ENCODE results near the gene SLC2A5. TPM values are rescaled to one million over a fixed set of nuclear protein-coding genes. Genes with fewer than 3 reads are reported as not detected.

SLC2A5 gene, protein sequence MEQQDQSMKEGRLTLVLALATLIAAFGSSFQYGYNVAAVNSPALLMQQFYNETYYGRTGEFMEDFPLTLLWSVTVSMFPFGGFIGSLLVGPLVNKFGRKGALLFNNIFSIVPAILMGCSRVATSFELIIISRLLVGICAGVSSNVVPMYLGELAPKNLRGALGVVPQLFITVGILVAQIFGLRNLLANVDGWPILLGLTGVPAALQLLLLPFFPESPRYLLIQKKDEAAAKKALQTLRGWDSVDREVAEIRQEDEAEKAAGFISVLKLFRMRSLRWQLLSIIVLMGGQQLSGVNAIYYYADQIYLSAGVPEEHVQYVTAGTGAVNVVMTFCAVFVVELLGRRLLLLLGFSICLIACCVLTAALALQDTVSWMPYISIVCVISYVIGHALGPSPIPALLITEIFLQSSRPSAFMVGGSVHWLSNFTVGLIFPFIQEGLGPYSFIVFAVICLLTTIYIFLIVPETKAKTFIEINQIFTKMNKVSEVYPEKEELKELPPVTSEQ
- total RNA-seq: not detected

DNA sequence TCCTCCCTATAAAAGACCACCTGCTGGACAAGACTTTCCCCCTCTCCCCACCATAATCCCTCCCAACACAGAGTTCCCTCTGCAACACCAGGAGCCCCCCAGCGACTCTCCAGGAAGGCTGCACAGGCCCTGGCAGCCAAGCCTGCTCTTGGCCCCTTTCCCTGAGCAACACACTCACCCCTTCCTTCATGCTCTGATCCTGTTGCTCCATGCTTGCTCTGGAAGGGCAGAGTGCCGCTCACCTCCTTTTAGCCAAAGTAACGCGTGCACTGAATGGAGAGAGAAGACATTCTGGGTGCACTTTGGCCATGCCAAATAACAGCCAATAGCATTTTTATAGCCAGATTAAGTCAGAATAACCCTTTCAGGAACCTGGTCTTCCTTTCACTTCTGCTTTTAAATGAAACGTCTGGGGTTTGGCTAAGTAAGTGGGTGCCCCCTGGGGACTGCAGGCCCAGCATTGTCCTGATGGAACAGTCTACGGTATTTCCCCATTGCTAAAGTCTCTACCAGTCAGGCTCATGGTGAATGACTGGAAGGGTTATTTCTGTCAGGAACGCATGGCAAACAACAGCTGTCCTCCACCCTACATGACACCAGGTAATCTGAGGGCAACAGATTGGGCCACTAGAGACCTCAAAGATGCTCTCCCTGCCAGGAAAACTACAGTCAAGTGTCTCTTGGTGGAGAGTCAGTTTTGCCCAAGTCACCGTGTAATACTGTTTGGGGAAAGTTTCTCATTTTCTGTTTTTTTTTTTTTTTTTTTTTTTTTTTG, at the start of gene SLC2A5:
SLC2A5 (minus strand) TSS at position 310 of the 775 bp plus-strand sequence; CDS start at position 211, 99 bp downstream.
- H3K4me3 Mint-ChIP-seq: no peak within 1 kb of the TSS
- ATAC-seq (ENCODE audit: low read depth): no peak
- POLR2A ChIA-PET: no interaction called here
- no peak for DNase-seq
- no peak within 1 kb of the TSS for H3K27ac Mint-ChIP-seq
- H3K9me3 Mint-ChIP-seq: no peaks in the 10 kb centered on the region
- peaks cover 8% of the 10 kb centered on the region for H3K4me1 Mint-ChIP-seq
- no peaks in the 10 kb centered on the region for H3K36me3 Mint-ChIP-seq
- peaks cover 25% of the 10 kb centered on the region for H3K27me3 Mint-ChIP-seq

GRCh38 chr1:9118186-9118585, 48.8 kb upstream of the SLC2A5 start:
- Mint-ChIP-seq H3K27ac (no peak overlapping the region), H3K27me3 (peaks cover 9% of the 10 kb centered on the region), H3K4me3 (no peak overlapping the region), H3K4me1 (peaks cover 12% of the 10 kb centered on the region), H3K9me3 (no peaks in the 10 kb centered on the region), H3K36me3 (no peaks in the 10 kb centered on the region)
- POLR2A ChIA-PET: no interaction called here
- DNase-seq (no peak), ATAC-seq (ENCODE audit: low read depth) (no peak)

GRCh38 chr1:9115351-9116205, 46.1 kb upstream of the SLC2A5 start:
- POLR2A ChIA-PET: interaction anchor here (0.6 kb wide), 1 partner anchor 460 kb away, joined by 3 read pairs; no protein-coding TSS in a partner anchor
- ATAC-seq (ENCODE audit: low read depth) (no peak), DNase-seq (no peak)
- Mint-ChIP-seq H3K4me3 (no peak overlapping the region), H3K4me1 (peaks cover 1% of the 10 kb centered on the region), H3K36me3 (no peaks in the 10 kb centered on the region), H3K9me3 (no peaks in the 10 kb centered on the region), H3K27ac (no peak overlapping the region), H3K27me3 (no peaks in the 10 kb centered on the region)

- DNase-seq (no peak), ATAC-seq (ENCODE audit: low read depth) (no peak)
- no peaks in the 10 kb centered on the region for H3K36me3 Mint-ChIP-seq
- H3K4me3 Mint-ChIP-seq: no peak overlapping the region
- H3K27ac Mint-ChIP-seq: no peak overlapping the region
- POLR2A ChIA-PET: no interaction called here
- H3K4me1 Mint-ChIP-seq: peaks cover 1% of the 10 kb centered on the region
- H3K9me3 Mint-ChIP-seq: no peaks in the 10 kb centered on the region
- no peaks in the 10 kb centered on the region for H3K27me3 Mint-ChIP-seq
These were observed 43.8 kb upstream of the SLC2A5 start for GRCh38 chr1:9112961-9113880.

DNA sequence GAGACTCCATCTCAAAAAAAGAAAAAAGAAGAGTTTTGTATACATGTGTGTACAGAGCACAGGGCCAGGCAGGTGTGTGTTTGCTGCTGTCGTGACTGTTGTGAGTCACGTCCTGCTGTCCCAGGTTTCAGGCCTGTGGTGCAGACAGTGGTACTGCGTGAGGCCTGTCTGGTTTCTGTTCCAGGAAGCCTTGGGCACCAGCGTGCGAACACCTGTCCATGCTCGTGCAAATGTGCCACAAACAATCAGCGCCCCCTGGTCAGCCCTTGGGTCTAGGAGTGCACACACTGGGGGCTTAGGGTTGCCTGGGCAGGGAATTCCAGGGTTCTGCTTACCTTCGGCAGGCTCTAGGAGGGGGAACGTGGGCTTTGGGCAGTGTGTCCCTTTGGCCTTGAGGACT, 42.5 kb upstream of the SLC2A5 start:
- ATAC-seq (ENCODE audit: low read depth) (no peak), DNase-seq (no peak)
- POLR2A ChIA-PET: no interaction called here
- H3K4me1 Mint-ChIP-seq: peaks cover 1% of the 10 kb centered on the region
- H3K27me3 Mint-ChIP-seq: no peaks in the 10 kb centered on the region
- H3K4me3 Mint-ChIP-seq: no peak overlapping the region
- H3K36me3 Mint-ChIP-seq: no peaks in the 10 kb centered on the region
- H3K27ac Mint-ChIP-seq: no peak overlapping the region
- H3K9me3 Mint-ChIP-seq: no peaks in the 10 kb centered on the region

DNA sequence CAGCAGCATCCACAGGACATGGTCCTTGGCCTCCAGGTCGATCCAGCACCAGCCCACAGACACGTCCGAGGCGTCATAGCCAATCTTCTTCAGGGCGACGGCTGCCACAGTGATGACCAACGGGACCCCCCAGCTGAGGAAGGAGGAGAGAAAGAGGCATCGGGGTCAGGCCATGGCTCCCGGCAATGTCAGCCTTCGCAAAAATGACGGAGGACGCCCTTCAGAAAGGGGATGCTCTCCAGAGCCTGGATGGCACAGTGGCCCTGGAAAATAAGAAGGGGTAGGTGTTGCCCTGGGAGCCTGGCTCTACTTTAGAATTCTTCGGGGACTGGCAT, 41.9 kb upstream of the SLC2A5 start:
- DNase-seq (no peak), ATAC-seq (ENCODE audit: low read depth) (no peak)
- no peaks in the 10 kb centered on the region for H3K27me3 Mint-ChIP-seq
- no peak overlapping the region for H3K4me3 Mint-ChIP-seq
- H3K9me3 Mint-ChIP-seq: no peaks in the 10 kb centered on the region
- H3K27ac Mint-ChIP-seq: no peak overlapping the region
- H3K4me1 Mint-ChIP-seq: peaks cover 1% of the 10 kb centered on the region
- POLR2A ChIA-PET: no interaction called here
- H3K36me3 Mint-ChIP-seq: no peaks in the 10 kb centered on the region

- peaks cover 1% of the 10 kb centered on the region for H3K4me1 Mint-ChIP-seq
These were observed 41.4 kb upstream of the SLC2A5 start for GRCh38 chr1:9110669-9111356.

GRCh38 chr1:9108056-9108665, 38.7 kb upstream of the SLC2A5 start:
- POLR2A ChIA-PET: interaction anchor here (0.7 kb wide), 1 partner anchor 76 kb away, joined by 3 read pairs; no protein-coding TSS in a partner anchor
- no peak for DNase-seq
- H3K27ac Mint-ChIP-seq: no peak overlapping the region
- peaks cover 1% of the 10 kb centered on the region for H3K4me1 Mint-ChIP-seq
- no peak for ATAC-seq (ENCODE audit: low read depth)
- no peak overlapping the region for H3K4me3 Mint-ChIP-seq
- H3K27me3 Mint-ChIP-seq: no peaks in the 10 kb centered on the region
- H3K9me3 Mint-ChIP-seq: no peaks in the 10 kb centered on the region
- H3K36me3 Mint-ChIP-seq: no peaks in the 10 kb centered on the region

More at GRCh38 chr1:9110669-9111356, 41.4 kb upstream of the SLC2A5 start:
- Mint-ChIP-seq H3K36me3 (no peaks in the 10 kb centered on the region), H3K4me3 (no peak overlapping the region), H3K9me3 (no peaks in the 10 kb centered on the region), H3K27ac (no peak overlapping the region), H3K27me3 (no peaks in the 10 kb centered on the region)
- peak; percentile 90 for DNase-seq
- peak; percentile 90 for ATAC-seq (ENCODE audit: low read depth)
- POLR2A ChIA-PET: no interaction called here

GRCh38 chr1:9107136-9107535, 37.7 kb upstream of the SLC2A5 start:
- no peak for DNase-seq
- Mint-ChIP-seq H3K4me1 (peaks cover 1% of the 10 kb centered on the region), H3K4me3 (no peak overlapping the region), H3K27ac (no peak overlapping the region), H3K36me3 (no peaks in the 10 kb centered on the region), H3K27me3 (no peaks in the 10 kb centered on the region), H3K9me3 (no peaks in the 10 kb centered on the region)
- no peak for ATAC-seq (ENCODE audit: low read depth)
- POLR2A ChIA-PET: no interaction called here

GRCh38 chr1:9106286-9106685, 36.9 kb upstream of the SLC2A5 start:
- H3K27ac Mint-ChIP-seq: no peak overlapping the region
- H3K9me3 Mint-ChIP-seq: no peaks in the 10 kb centered on the region
- H3K27me3 Mint-ChIP-seq: no peaks in the 10 kb centered on the region
- POLR2A ChIA-PET: no interaction called here
- DNase-seq (no peak), ATAC-seq (ENCODE audit: low read depth) (no peak)
- H3K36me3 Mint-ChIP-seq: no peaks in the 10 kb centered on the region
- no peak overlapping the region for H3K4me3 Mint-ChIP-seq
- no peaks in the 10 kb centered on the region for H3K4me1 Mint-ChIP-seq

GRCh38 chr1:9105336-9105867, 36.0 kb upstream of the SLC2A5 start:
- Mint-ChIP-seq H3K27ac (no peak overlapping the region), H3K36me3 (no peaks in the 10 kb centered on the region), H3K27me3 (no peaks in the 10 kb centered on the region), H3K4me1 (no peaks in the 10 kb centered on the region), H3K9me3 (no peaks in the 10 kb centered on the region), H3K4me3 (no peak overlapping the region)
- POLR2A ChIA-PET: interaction anchor here (0.5 to 0.6 kb wide), 2 partner anchors 24 to 271 kb away, joined by 3 read pairs; no protein-coding TSS in a partner anchor
- DNase-seq (no peak), ATAC-seq (ENCODE audit: low read depth) (no peak)

All from activated naive CD8-positive, alpha-beta T cell treated with anti-CD3 and anti-CD28 coated beads, Interleukin-2, amount 10 ng/mL, durations not matched to agents 7 days and 5 days (primary cell).